Measurements from ENCODE around the gene ACVR1. TPM values are rescaled to one million over a fixed set of nuclear protein-coding genes. Genes with fewer than 3 reads are reported as not detected.
"Not testable (repeated sequence)": the region's sequence is repeated elsewhere in the genome, so short reads cannot be mapped to it uniquely, and the experiment has no call there.

The ACVR1 gene
- polyA plus RNA-seq, 1 experiment, result 50.6 TPM

GRCh38 chr2:157761520-157761919, 114.6 kb downstream of the ACVR1 start:
- Histone ChIP-seq H3K27ac (ENCODE audit: low read depth, low read length) (no peak overlapping the region), H3K9me3 (ENCODE audit: control insufficient read depth, insufficient read depth, low read length) (no peaks in the 10 kb centered on the region), H3K4me3 (ENCODE audit: low read depth, low read length) (no peak overlapping the region), H3K27me3 (ENCODE audit: control insufficient read depth, insufficient read depth, low read length) (no peaks in the 10 kb centered on the region)
- CTCF ChIA-PET, result no interaction called here
- DNase-seq (ENCODE audit: low read depth, low spot score), result no peak
- POLR2A ChIA-PET, result no interaction called here
- TF ChIP-seq, protein P1, sequence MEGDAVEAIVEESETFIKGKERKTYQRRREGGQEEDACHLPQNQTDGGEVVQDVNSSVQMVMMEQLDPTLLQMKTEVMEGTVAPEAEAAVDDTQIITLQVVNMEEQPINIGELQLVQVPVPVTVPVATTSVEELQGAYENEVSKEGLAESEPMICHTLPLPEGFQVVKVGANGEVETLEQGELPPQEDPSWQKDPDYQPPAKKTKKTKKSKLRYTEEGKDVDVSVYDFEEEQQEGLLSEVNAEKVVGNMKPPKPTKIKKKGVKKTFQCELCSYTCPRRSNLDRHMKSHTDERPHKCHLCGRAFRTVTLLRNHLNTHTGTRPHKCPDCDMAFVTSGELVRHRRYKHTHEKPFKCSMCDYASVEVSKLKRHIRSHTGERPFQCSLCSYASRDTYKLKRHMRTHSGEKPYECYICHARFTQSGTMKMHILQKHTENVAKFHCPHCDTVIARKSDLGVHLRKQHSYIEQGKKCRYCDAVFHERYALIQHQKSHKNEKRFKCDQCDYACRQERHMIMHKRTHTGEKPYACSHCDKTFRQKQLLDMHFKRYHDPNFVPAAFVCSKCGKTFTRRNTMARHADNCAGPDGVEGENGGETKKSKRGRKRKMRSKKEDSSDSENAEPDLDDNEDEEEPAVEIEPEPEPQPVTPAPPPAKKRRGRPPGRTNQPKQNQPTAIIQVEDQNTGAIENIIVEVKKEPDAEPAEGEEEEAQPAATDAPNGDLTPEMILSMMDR (IDR thresholded peaks at IDR 0.05; ENCODE audit: low read depth, low read length), result no peak

DNA sequence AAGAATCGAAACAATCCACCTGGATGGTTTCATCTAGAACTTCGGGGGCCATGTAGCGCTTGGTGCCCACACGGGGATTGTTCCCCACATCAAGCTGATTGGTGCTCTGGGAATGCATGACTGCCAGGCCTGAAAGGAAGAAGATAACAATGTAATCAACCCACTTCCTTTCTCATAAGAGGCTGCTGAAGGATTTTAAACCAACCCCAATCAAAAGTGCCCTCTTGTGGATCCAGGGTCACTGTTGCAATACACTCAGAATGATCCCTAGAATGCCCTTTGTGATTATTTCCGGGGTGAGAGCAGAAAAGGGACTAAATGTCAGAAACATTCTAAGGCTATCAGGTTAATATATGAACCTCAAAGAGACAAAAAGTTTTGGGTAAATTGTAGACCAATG, 115.2 kb downstream of the ACVR1 start:
- ChIA-PET CTCF (no interaction called here), POLR2A (no interaction called here)
- TF ChIP-seq, protein P1 (IDR thresholded peaks at IDR 0.05; ENCODE audit: low read depth, low read length), result no peak
- no peak for DNase-seq (ENCODE audit: low read depth, low spot score)
- Histone ChIP-seq H3K27me3 (ENCODE audit: control insufficient read depth, insufficient read depth, low read length) (no peaks in the 10 kb centered on the region), H3K4me3 (ENCODE audit: low read depth, low read length) (no peak overlapping the region), H3K27ac (ENCODE audit: low read depth, low read length) (no peak overlapping the region), H3K9me3 (ENCODE audit: control insufficient read depth, insufficient read depth, low read length) (no peaks in the 10 kb centered on the region)

- Histone ChIP-seq H3K4me3 (ENCODE audit: low read depth, low read length) (no peak overlapping the region), H3K27me3 (ENCODE audit: control insufficient read depth, insufficient read depth, low read length) (no peaks in the 10 kb centered on the region), H3K27ac (ENCODE audit: low read depth, low read length) (no peak overlapping the region), H3K9me3 (ENCODE audit: control insufficient read depth, insufficient read depth, low read length) (no peaks in the 10 kb centered on the region)
- POLR2A ChIA-PET, result no interaction called here
- no peak for DNase-seq (ENCODE audit: low read depth, low spot score)
- CTCF ChIA-PET, result no interaction called here
- TF ChIP-seq, protein P1 (IDR thresholded peaks at IDR 0.05; ENCODE audit: low read depth, low read length), result no peak
Measured at GRCh38 chr2:157759855-157760254, 116.3 kb downstream of the ACVR1 start.

DNA sequence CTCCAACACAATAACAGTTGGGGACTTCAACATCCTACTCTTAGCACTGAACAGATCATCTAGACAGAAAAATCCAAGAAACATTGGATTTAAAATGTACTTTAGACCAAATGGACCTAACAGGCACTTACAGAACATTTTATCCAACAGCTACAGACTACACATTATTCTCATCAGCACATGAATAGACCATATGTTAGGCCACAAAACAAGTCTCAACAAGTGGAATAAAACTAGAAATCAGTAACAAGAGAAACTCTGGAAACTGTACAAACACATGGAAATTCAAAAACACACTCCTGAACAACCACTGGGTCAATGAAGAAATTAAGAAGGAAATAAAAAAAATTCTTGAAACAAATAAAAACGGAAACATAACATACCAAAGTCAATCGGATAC, 117.5 kb downstream of the ACVR1 start:
- TF ChIP-seq, protein P1 (IDR thresholded peaks at IDR 0.05; ENCODE audit: low read depth, low read length), result no peak

GRCh38 chr2:157757500-157757899, 118.6 kb downstream of the ACVR1 start:
- Histone ChIP-seq H3K4me3 (ENCODE audit: low read depth, low read length) (no peak overlapping the region), H3K9me3 (ENCODE audit: control insufficient read depth, insufficient read depth, low read length) (no peaks in the 10 kb centered on the region), H3K27me3 (ENCODE audit: control insufficient read depth, insufficient read depth, low read length) (no peaks in the 10 kb centered on the region), H3K27ac (ENCODE audit: low read depth, low read length) (no peak overlapping the region)
- TF ChIP-seq, protein P1 (IDR thresholded peaks at IDR 0.05; ENCODE audit: low read depth, low read length), result no peak
- ChIA-PET CTCF (interaction anchor here (1.4 kb wide), 1 partner anchor 265 kb away, joined by 3 read pairs; no protein-coding TSS in a partner anchor), POLR2A (no interaction called here)
- no peak for DNase-seq (ENCODE audit: low read depth, low spot score)

More for the DNA sequence above, 117.5 kb downstream of the ACVR1 start:
- no peak overlapping the region for H3K27ac ChIP-seq (ENCODE audit: low read depth, low read length)
- no peaks in the 10 kb centered on the region for H3K27me3 ChIP-seq (ENCODE audit: control insufficient read depth, insufficient read depth, low read length)
- no peak for DNase-seq (ENCODE audit: low read depth, low spot score)
- no peaks in the 10 kb centered on the region for H3K9me3 ChIP-seq (ENCODE audit: control insufficient read depth, insufficient read depth, low read length)
- no peak overlapping the region for H3K4me3 ChIP-seq (ENCODE audit: low read depth, low read length)
- POLR2A ChIA-PET, result no interaction called here
- CTCF ChIA-PET, result no interaction called here

GRCh38 chr2:157756447-157756846, 119.7 kb downstream of the ACVR1 start:
- CTCF ChIA-PET, result interaction anchor here (1.0 to 1.4 kb wide), 2 partner anchors 37 to 264 kb away, joined by 3 read pairs; no protein-coding TSS in a partner anchor
- H3K9me3 ChIP-seq (ENCODE audit: control insufficient read depth, insufficient read depth, low read length); POLR2A ChIA-PET; DNase-seq (ENCODE audit: low read depth, low spot score); H3K27ac ChIP-seq (ENCODE audit: low read depth, low read length); H3K27me3 ChIP-seq (ENCODE audit: control insufficient read depth, insufficient read depth, low read length); H3K4me3 ChIP-seq (ENCODE audit: low read depth, low read length): not testable (repeated sequence)

All from AG04450 (cell line).